ENCODE results near the gene APBA3. TPM values are rescaled to one million over a fixed set of nuclear protein-coding genes. Genes with fewer than 3 reads are reported as not detected.

Gene APBA3
- polyA plus RNA-seq, 1 donor (not counting 4 experiments of a cell fraction or from before 2014, with no cell fraction given) = 6.7 TPM

- no peak overlapping the region for H3K27ac ChIP-seq (ENCODE audit: control insufficient read depth, insufficient read depth, low read length)
- no peaks in the 10 kb centered on the region for H4K20me1 ChIP-seq (ENCODE audit: control insufficient read depth, extremely low read depth, insufficient read depth, low read length)
- dilution Hi-C loops (cut with MboI; ENCODE audit: extremely low pct_ligation_motif_present, low sequenced_read_pairs) = no loop called here
- H3K9me1 ChIP-seq (ENCODE audit: control insufficient read depth, extremely low read depth, insufficient read depth, low read length) = no peaks in the 10 kb centered on the region
- no peaks in the 10 kb centered on the region for H3K9me3 ChIP-seq (ENCODE audit: control insufficient read depth, low read depth, low read length)
- peaks cover 5 to 6% of the 10 kb centered on the region in 2 experiments for H3K36me3 ChIP-seq (ENCODE audit: control insufficient read depth in 2 of 2, extremely low read depth in 1 of 2, insufficient read depth in 2 of 2, low read length in 2 of 2)
- H3K4me3 ChIP-seq (ENCODE audit: control insufficient read depth in 2 of 3, extremely low read depth in 1 of 3, insufficient read depth in 2 of 3, low read depth in 1 of 3, low read length in 3 of 3) = no peak overlapping the region
- H3K4me2 ChIP-seq (ENCODE audit: control insufficient read depth, extremely low read depth, insufficient read depth, low read depth, low read length) = no peak overlapping the region
- TF ChIP-seq CTCF (optimal IDR thresholded peaks at IDR 0.05 in 1 of 3, IDR thresholded peaks at IDR 0.05 in 1 of 3, conservative IDR thresholded peaks at IDR 0.05 in 1 of 3; ENCODE audit: extremely low read depth in 1 of 3, insufficient read depth in 2 of 3, low read length in 3 of 3) (no peak), EZH2 (IDR thresholded peaks at IDR 0.05; ENCODE audit: low read length) (no peak)
- peaks cover 2% of the 10 kb centered on the region for H3K4me1 ChIP-seq (ENCODE audit: control insufficient read depth, extremely low read depth, insufficient read depth, low read length)
- DNase-seq (ENCODE audit: low read depth, low spot score) (no peak), FAIRE-seq (no peak)
- peaks cover 7% of the 10 kb centered on the region for H3K27me3 ChIP-seq (ENCODE audit: control insufficient read depth, extremely low read depth, insufficient read depth, low read length)
- H2AFZ ChIP-seq (ENCODE audit: control insufficient read depth, low read length) = no peak overlapping the region
- peaks cover 3% of the 10 kb centered on the region for H3K79me2 ChIP-seq (ENCODE audit: control insufficient read depth, insufficient read depth, low read length)
- H3K9ac ChIP-seq (ENCODE audit: control insufficient read depth, extremely low read depth, insufficient read depth, low read length) = no peak overlapping the region
Observed at GRCh38 chr19:3768015-3768747, 6.7 kb upstream of the APBA3 start.

GRCh38 chr19:3767050-3767449, 5.6 kb upstream of the APBA3 start:
- dilution Hi-C loops (cut with MboI; ENCODE audit: extremely low pct_ligation_motif_present, low sequenced_read_pairs) = no loop called here
- H2AFZ ChIP-seq (ENCODE audit: control insufficient read depth, low read length) = no peak overlapping the region
- TF ChIP-seq CTCF (optimal IDR thresholded peaks at IDR 0.05 in 1 of 3, IDR thresholded peaks at IDR 0.05 in 1 of 3, conservative IDR thresholded peaks at IDR 0.05 in 1 of 3; ENCODE audit: extremely low read depth in 1 of 3, insufficient read depth in 2 of 3, low read length in 3 of 3) (no peak), EZH2 (IDR thresholded peaks at IDR 0.05; ENCODE audit: low read length) (no peak)
- no peak for FAIRE-seq
- H3K27me3 ChIP-seq (ENCODE audit: control insufficient read depth, extremely low read depth, insufficient read depth, low read length) = peaks cover 7% of the 10 kb centered on the region
- peaks cover 3% of the 10 kb centered on the region for H3K79me2 ChIP-seq (ENCODE audit: control insufficient read depth, insufficient read depth, low read length)
- no peak overlapping the region for H3K4me3 ChIP-seq (ENCODE audit: control insufficient read depth in 2 of 3, extremely low read depth in 1 of 3, insufficient read depth in 2 of 3, low read depth in 1 of 3, low read length in 3 of 3)
- no peak for DNase-seq (ENCODE audit: low read depth, low spot score)
- peaks cover 5 to 6% of the 10 kb centered on the region in 2 experiments for H3K36me3 ChIP-seq (ENCODE audit: control insufficient read depth in 2 of 2, extremely low read depth in 1 of 2, insufficient read depth in 2 of 2, low read length in 2 of 2)
- no peak overlapping the region for H3K27ac ChIP-seq (ENCODE audit: control insufficient read depth, insufficient read depth, low read length)
- peaks cover 5% of the 10 kb centered on the region for H3K4me1 ChIP-seq (ENCODE audit: control insufficient read depth, extremely low read depth, insufficient read depth, low read length)
- no peak overlapping the region for H3K9ac ChIP-seq (ENCODE audit: control insufficient read depth, extremely low read depth, insufficient read depth, low read length)
- no peaks in the 10 kb centered on the region for H4K20me1 ChIP-seq (ENCODE audit: control insufficient read depth, extremely low read depth, insufficient read depth, low read length)
- H3K9me1 ChIP-seq (ENCODE audit: control insufficient read depth, extremely low read depth, insufficient read depth, low read length) = no peaks in the 10 kb centered on the region
- no peaks in the 10 kb centered on the region for H3K9me3 ChIP-seq (ENCODE audit: control insufficient read depth, low read depth, low read length)
- no peak overlapping the region for H3K4me2 ChIP-seq (ENCODE audit: control insufficient read depth, extremely low read depth, insufficient read depth, low read depth, low read length)
